Activated T-helper 17 cell treated with anti-CD3 and anti-CD28 coated beads, Interleukin-2, amount 50 U/mL, for 72 hours (primary cell): ENCODE data around the gene FNBP1L. TPM values are rescaled to one million over a fixed set of nuclear protein-coding genes. Genes with fewer than 3 reads are reported as not detected.

Experiments used
- ATAC-seq: fragments of 150-1000 bp; cut with Tn5 transposase; replicated peaks from 2 replicates; pipeline ENCODE4 v1.10.0; 2021; ENCODE audit warnings: mild to moderate bottlenecking, moderate library complexity
- H3K27ac Mint-ChIP-seq: one replicate; pipeline ENCODE4 v1.8.0; 2022; ENCODE audit warnings: mixed read lengths
- H3K27me3 Mint-ChIP-seq: one replicate; pipeline ENCODE4 v1.8.0; 2022; ENCODE audit warnings: mixed read lengths
- H3K36me3 Mint-ChIP-seq: one replicate; pipeline ENCODE4 v1.8.0; 2022; ENCODE audit warnings: low read depth, mild to moderate bottlenecking, mixed read lengths
- H3K4me1 Mint-ChIP-seq: one replicate; pipeline ENCODE4 v1.8.0; 2022; ENCODE audit warnings: mixed read lengths
- H3K4me3 Mint-ChIP-seq: one replicate; pipeline ENCODE4 v1.8.0; 2022; ENCODE audit warnings: mild to moderate bottlenecking, mixed read lengths
- H3K9me3 Mint-ChIP-seq: one replicate; pipeline ENCODE4 v1.8.0; 2022; ENCODE audit warnings: mixed read lengths
- total RNA-seq, 2 donors: library from RNA; stranded (reverse); gene quantifications; one replicate each; pipeline ENCODE4 v1.2.3, GENCODE V29; 2022

The FNBP1L gene
- total RNA-seq, 2 donors from 2014 or later = 1.8 to 2.2 TPM

- Mint-ChIP-seq H3K27me3 (no peaks in the 10 kb centered on the region), H3K9me3 (no peaks in the 10 kb centered on the region), H3K27ac (no peak overlapping the region), H3K4me3 (no peak overlapping the region), H3K36me3 (no peaks in the 10 kb centered on the region), H3K4me1 (no peaks in the 10 kb centered on the region)
- ATAC-seq = no peak
These were observed 68.2 kb downstream of the FNBP1L start for GRCh38 chr1:93516164-93516563.

- Mint-ChIP-seq H3K4me3 (no peak overlapping the region), H3K36me3 (no peaks in the 10 kb centered on the region), H3K27ac (no peak overlapping the region), H3K27me3 (no peaks in the 10 kb centered on the region), H3K4me1 (no peaks in the 10 kb centered on the region), H3K9me3 (no peaks in the 10 kb centered on the region)
- no peak for ATAC-seq
These were observed 70.6 kb downstream of the FNBP1L start for GRCh38 chr1:93518516-93518915.

- Mint-ChIP-seq H3K4me3 (no peak overlapping the region), H3K4me1 (no peaks in the 10 kb centered on the region), H3K27me3 (no peaks in the 10 kb centered on the region), H3K9me3 (no peaks in the 10 kb centered on the region), H3K27ac (no peak overlapping the region), H3K36me3 (no peaks in the 10 kb centered on the region)
- no peak for ATAC-seq
These were observed 71.4 kb downstream of the FNBP1L start for GRCh38 chr1:93519199-93519829.

GRCh38 chr1:93521618-93522017 is 73.7 kb downstream of the FNBP1L start:
- no peak overlapping the region for H3K4me3 Mint-ChIP-seq
- no peaks in the 10 kb centered on the region for H3K4me1 Mint-ChIP-seq
- no peak for ATAC-seq
- no peaks in the 10 kb centered on the region for H3K36me3 Mint-ChIP-seq
- no peaks in the 10 kb centered on the region for H3K9me3 Mint-ChIP-seq
- H3K27ac Mint-ChIP-seq = no peak overlapping the region
- no peaks in the 10 kb centered on the region for H3K27me3 Mint-ChIP-seq

GRCh38 chr1:93522721-93523120 is 74.8 kb downstream of the FNBP1L start:
- H3K27me3 Mint-ChIP-seq = no peaks in the 10 kb centered on the region
- no peak overlapping the region for H3K27ac Mint-ChIP-seq
- H3K9me3 Mint-ChIP-seq = no peaks in the 10 kb centered on the region
- no peaks in the 10 kb centered on the region for H3K4me1 Mint-ChIP-seq
- H3K36me3 Mint-ChIP-seq = no peaks in the 10 kb centered on the region
- no peak overlapping the region for H3K4me3 Mint-ChIP-seq
- no peak for ATAC-seq

- Mint-ChIP-seq H3K36me3 (no peaks in the 10 kb centered on the region), H3K4me3 (no peak overlapping the region), H3K27me3 (no peaks in the 10 kb centered on the region), H3K9me3 (no peaks in the 10 kb centered on the region), H3K4me1 (no peaks in the 10 kb centered on the region), H3K27ac (no peak overlapping the region)
- ATAC-seq = no peak
These were observed 77.5 kb downstream of the FNBP1L start for GRCh38 chr1:93525431-93525830.

- no peak for ATAC-seq
- H3K4me1 Mint-ChIP-seq = no peaks in the 10 kb centered on the region
- H3K4me3 Mint-ChIP-seq = no peak overlapping the region
- H3K36me3 Mint-ChIP-seq = no peaks in the 10 kb centered on the region
- H3K27me3 Mint-ChIP-seq = no peaks in the 10 kb centered on the region
- H3K9me3 Mint-ChIP-seq = no peaks in the 10 kb centered on the region
- no peak overlapping the region for H3K27ac Mint-ChIP-seq
These were observed 78.5 kb downstream of the FNBP1L start for GRCh38 chr1:93526431-93526830.

GRCh38 chr1:93528412-93528811 is 80.5 kb downstream of the FNBP1L start:
- Mint-ChIP-seq H3K27me3 (no peaks in the 10 kb centered on the region), H3K27ac (no peak overlapping the region), H3K4me1 (no peaks in the 10 kb centered on the region), H3K36me3 (no peaks in the 10 kb centered on the region), H3K4me3 (no peak overlapping the region), H3K9me3 (no peaks in the 10 kb centered on the region)
- no peak for ATAC-seq

GRCh38 chr1:93531193-93531592 is 83.3 kb downstream of the FNBP1L start:
- Mint-ChIP-seq H3K27ac (no peak overlapping the region), H3K4me1 (no peaks in the 10 kb centered on the region), H3K27me3 (no peaks in the 10 kb centered on the region), H3K36me3 (no peaks in the 10 kb centered on the region), H3K9me3 (no peaks in the 10 kb centered on the region), H3K4me3 (no peak overlapping the region)
- ATAC-seq = no peak

GRCh38 chr1:93532780-93533378 is 85.0 kb downstream of the FNBP1L start:
- no peak for ATAC-seq
- Mint-ChIP-seq H3K9me3 (no peaks in the 10 kb centered on the region), H3K4me1 (no peaks in the 10 kb centered on the region), H3K36me3 (no peaks in the 10 kb centered on the region), H3K27ac (no peak overlapping the region), H3K4me3 (no peak overlapping the region), H3K27me3 (no peaks in the 10 kb centered on the region)

- Mint-ChIP-seq H3K27me3 (no peaks in the 10 kb centered on the region), H3K9me3 (no peaks in the 10 kb centered on the region), H3K4me3 (no peak overlapping the region), H3K4me1 (no peaks in the 10 kb centered on the region), H3K36me3 (no peaks in the 10 kb centered on the region), H3K27ac (no peak overlapping the region)
- no peak for ATAC-seq
These were observed 85.8 kb downstream of the FNBP1L start for GRCh38 chr1:93533677-93534076.

- Mint-ChIP-seq H3K27ac (no peak overlapping the region), H3K27me3 (no peaks in the 10 kb centered on the region), H3K36me3 (no peaks in the 10 kb centered on the region), H3K4me1 (no peaks in the 10 kb centered on the region), H3K9me3 (no peaks in the 10 kb centered on the region), H3K4me3 (no peak overlapping the region)
- no peak for ATAC-seq
These were observed 89.5 kb downstream of the FNBP1L start for GRCh38 chr1:93537396-93537795.

- Mint-ChIP-seq H3K36me3 (no peaks in the 10 kb centered on the region), H3K27me3 (no peaks in the 10 kb centered on the region), H3K27ac (no peak overlapping the region), H3K9me3 (no peaks in the 10 kb centered on the region), H3K4me3 (no peak overlapping the region), H3K4me1 (no peaks in the 10 kb centered on the region)
- ATAC-seq = peak; percentile 68
These were observed 90.0 kb downstream of the FNBP1L start for GRCh38 chr1:93537924-93538323.

- no peak for ATAC-seq
- Mint-ChIP-seq H3K27ac (no peak overlapping the region), H3K4me3 (no peak overlapping the region), H3K9me3 (no peaks in the 10 kb centered on the region), H3K27me3 (no peaks in the 10 kb centered on the region), H3K4me1 (no peaks in the 10 kb centered on the region), H3K36me3 (no peaks in the 10 kb centered on the region)
These were observed 93.1 kb downstream of the FNBP1L start for GRCh38 chr1:93541045-93541444.

GRCh38 chr1:93542398-93542797 is 94.5 kb downstream of the FNBP1L start:
- Mint-ChIP-seq H3K36me3 (no peaks in the 10 kb centered on the region), H3K27ac (no peak overlapping the region), H3K4me3 (no peak overlapping the region), H3K27me3 (no peaks in the 10 kb centered on the region), H3K9me3 (no peaks in the 10 kb centered on the region), H3K4me1 (no peaks in the 10 kb centered on the region)
- ATAC-seq = no peak
